ENCODE data around the gene CDK5RAP2. TPM values are rescaled to one million over a fixed set of nuclear protein-coding genes. Genes with fewer than 3 reads are reported as not detected.
"Not testable (repeated sequence)": the region's sequence is repeated elsewhere in the genome, so short reads cannot be mapped to it uniquely, and the experiment has no call there.

Gene CDK5RAP2
- total RNA-seq, 1 donor, result 26.9 TPM

- not testable (repeated sequence) for H3K27me3 ChIP-seq (ENCODE audit: insufficient read depth, low read length); H3K9me3 ChIP-seq (ENCODE audit: low read depth, low read length); H3K4me1 ChIP-seq (ENCODE audit: insufficient read depth, low read length); H3K4me3 ChIP-seq (ENCODE audit: low read length)
Observed at GRCh38 chr9:120461677-120462076, 118.3 kb downstream of the CDK5RAP2 start.

GRCh38 chr9:120456218-120456617, 123.7 kb downstream of the CDK5RAP2 start:
- no peaks in the 10 kb centered on the region for H3K9me3 ChIP-seq (ENCODE audit: low read depth, low read length)
- H3K4me3 ChIP-seq (ENCODE audit: low read length), result no peak overlapping the region
- no peaks in the 10 kb centered on the region for H3K4me1 ChIP-seq (ENCODE audit: insufficient read depth, low read length)
- H3K27me3 ChIP-seq (ENCODE audit: insufficient read depth, low read length), result no peaks in the 10 kb centered on the region

- Histone ChIP-seq H3K4me3 (ENCODE audit: low read length) (no peak overlapping the region), H3K9me3 (ENCODE audit: low read depth, low read length) (no peaks in the 10 kb centered on the region), H3K27me3 (ENCODE audit: insufficient read depth, low read length) (no peaks in the 10 kb centered on the region), H3K4me1 (ENCODE audit: insufficient read depth, low read length) (no peaks in the 10 kb centered on the region)
Observed at GRCh38 chr9:120454467-120454866, 125.5 kb downstream of the CDK5RAP2 start.

- Histone ChIP-seq H3K4me1 (ENCODE audit: insufficient read depth, low read length) (no peaks in the 10 kb centered on the region), H3K4me3 (ENCODE audit: low read length) (no peak overlapping the region), H3K9me3 (ENCODE audit: low read depth, low read length) (no peaks in the 10 kb centered on the region), H3K27me3 (ENCODE audit: insufficient read depth, low read length) (no peaks in the 10 kb centered on the region)
Observed at GRCh38 chr9:120453792-120454191, 126.2 kb downstream of the CDK5RAP2 start.

GRCh38 chr9:120452631-120453030, 127.3 kb downstream of the CDK5RAP2 start:
- no peak overlapping the region for H3K4me3 ChIP-seq (ENCODE audit: low read length)
- H3K27me3 ChIP-seq (ENCODE audit: insufficient read depth, low read length), result no peaks in the 10 kb centered on the region
- H3K9me3 ChIP-seq (ENCODE audit: low read depth, low read length), result no peaks in the 10 kb centered on the region
- H3K4me1 ChIP-seq (ENCODE audit: insufficient read depth, low read length), result no peaks in the 10 kb centered on the region

GRCh38 chr9:120450916-120451315, 129.1 kb downstream of the CDK5RAP2 start:
- Histone ChIP-seq H3K4me3 (ENCODE audit: low read length) (no peak overlapping the region), H3K27me3 (ENCODE audit: insufficient read depth, low read length) (no peaks in the 10 kb centered on the region), H3K4me1 (ENCODE audit: insufficient read depth, low read length) (peaks cover 10% of the 10 kb centered on the region), H3K9me3 (ENCODE audit: low read depth, low read length) (no peaks in the 10 kb centered on the region)

- Histone ChIP-seq H3K4me3 (ENCODE audit: low read length) (no peak overlapping the region), H3K9me3 (ENCODE audit: low read depth, low read length) (no peaks in the 10 kb centered on the region), H3K27me3 (ENCODE audit: insufficient read depth, low read length) (no peaks in the 10 kb centered on the region), H3K4me1 (ENCODE audit: insufficient read depth, low read length) (peaks cover 17% of the 10 kb centered on the region)
Observed at GRCh38 chr9:120449566-120449965, 130.4 kb downstream of the CDK5RAP2 start.

GRCh38 chr9:120447959-120448500, 131.9 kb downstream of the CDK5RAP2 start:
- Histone ChIP-seq H3K4me1 (ENCODE audit: insufficient read depth, low read length) (peaks cover 17% of the 10 kb centered on the region), H3K27me3 (ENCODE audit: insufficient read depth, low read length) (no peaks in the 10 kb centered on the region), H3K4me3 (ENCODE audit: low read length) (no peak overlapping the region), H3K9me3 (ENCODE audit: low read depth, low read length) (no peaks in the 10 kb centered on the region)

GRCh38 chr9:120446671-120447070, 133.3 kb downstream of the CDK5RAP2 start:
- H3K4me1 ChIP-seq (ENCODE audit: insufficient read depth, low read length), result peaks cover 17% of the 10 kb centered on the region

GRCh38 chr9:120443976-120444375, 136.0 kb downstream of the CDK5RAP2 start:
- no peaks in the 10 kb centered on the region for H3K27me3 ChIP-seq (ENCODE audit: insufficient read depth, low read length)
- no peak overlapping the region for H3K4me3 ChIP-seq (ENCODE audit: low read length)

More at GRCh38 chr9:120446671-120447070, 133.3 kb downstream of the CDK5RAP2 start:
- no peaks in the 10 kb centered on the region for H3K27me3 ChIP-seq (ENCODE audit: insufficient read depth, low read length)
- H3K4me3 ChIP-seq (ENCODE audit: low read length), result no peak overlapping the region
- no peaks in the 10 kb centered on the region for H3K9me3 ChIP-seq (ENCODE audit: low read depth, low read length)

GRCh38 chr9:120443489-120443888, 136.5 kb downstream of the CDK5RAP2 start:
- H3K9me3 ChIP-seq (ENCODE audit: low read depth, low read length), result no peaks in the 10 kb centered on the region
- H3K4me1 ChIP-seq (ENCODE audit: insufficient read depth, low read length), result peaks cover 23% of the 10 kb centered on the region
- no peak overlapping the region for H3K4me3 ChIP-seq (ENCODE audit: low read length)
- no peaks in the 10 kb centered on the region for H3K27me3 ChIP-seq (ENCODE audit: insufficient read depth, low read length)

More at GRCh38 chr9:120443976-120444375, 136.0 kb downstream of the CDK5RAP2 start:
- H3K4me1 ChIP-seq (ENCODE audit: insufficient read depth, low read length), result peaks cover 20% of the 10 kb centered on the region
- no peaks in the 10 kb centered on the region for H3K9me3 ChIP-seq (ENCODE audit: low read depth, low read length)

GRCh38 chr9:120442308-120442995, 137.5 kb downstream of the CDK5RAP2 start:
- no peaks in the 10 kb centered on the region for H3K27me3 ChIP-seq (ENCODE audit: insufficient read depth, low read length)
- H3K4me1 ChIP-seq (ENCODE audit: insufficient read depth, low read length), result peaks cover 28% of the 10 kb centered on the region
- no peaks in the 10 kb centered on the region for H3K9me3 ChIP-seq (ENCODE audit: low read depth, low read length)
- H3K4me3 ChIP-seq (ENCODE audit: low read length), result no peak overlapping the region

- no peaks in the 10 kb centered on the region for H3K9me3 ChIP-seq (ENCODE audit: low read depth, low read length)
- H3K4me1 ChIP-seq (ENCODE audit: insufficient read depth, low read length), result peaks cover 33% of the 10 kb centered on the region
- H3K4me3 ChIP-seq (ENCODE audit: low read length), result no peak overlapping the region
- H3K27me3 ChIP-seq (ENCODE audit: insufficient read depth, low read length), result no peaks in the 10 kb centered on the region
Observed at GRCh38 chr9:120441426-120442307, 138.3 kb downstream of the CDK5RAP2 start.

GRCh38 chr9:120440791-120441190, 139.2 kb downstream of the CDK5RAP2 start:
- no peaks in the 10 kb centered on the region for H3K9me3 ChIP-seq (ENCODE audit: low read depth, low read length)
- no peaks in the 10 kb centered on the region for H3K27me3 ChIP-seq (ENCODE audit: insufficient read depth, low read length)
- no peak overlapping the region for H3K4me3 ChIP-seq (ENCODE audit: low read length)
- peaks cover 26% of the 10 kb centered on the region for H3K4me1 ChIP-seq (ENCODE audit: insufficient read depth, low read length)

- H3K4me3 ChIP-seq (ENCODE audit: low read length), result no peak overlapping the region
- H3K9me3 ChIP-seq (ENCODE audit: low read depth, low read length), result no peaks in the 10 kb centered on the region
- peaks cover 20% of the 10 kb centered on the region for H3K4me1 ChIP-seq (ENCODE audit: insufficient read depth, low read length)
- no peaks in the 10 kb centered on the region for H3K27me3 ChIP-seq (ENCODE audit: insufficient read depth, low read length)
Observed at GRCh38 chr9:120439926-120440325, 140.0 kb downstream of the CDK5RAP2 start.
